PC-9 (cell line): ENCODE measurements around the gene FAIM2. TPM values are rescaled to one million over a fixed set of nuclear protein-coding genes. Genes with fewer than 3 reads are reported as not detected.
A peak's percentile ranks its signal among the peaks of the same experiment; 100 is the strongest.

Source experiments
- BruUV-seq: library from RNA; stranded (reverse); fragments of 400-500 nt; replicated peaks from 2 replicates; lab custom pipeline; 2021; lab: Mats Ljungman, UMichigan
- CTCF ChIA-PET: fragments of 300-600 bp; sonication (Branson Sonifier 250); formaldehyde crosslinking; loops from one replicate; lab custom pipeline; 2022; ENCODE audit warnings: antibody characterized with exemption; lab: Charles Lee
- POLR2A ChIA-PET: fragments of 300-600 bp; sonication (Branson Sonifier 250); formaldehyde crosslinking; loops from one replicate; lab custom pipeline; 2022; ENCODE audit warnings: antibody characterized with exemption; ENCODE audit not compliant: unreplicated experiment; lab: Charles Lee
- DNase-seq, 2 experiments: peaks; one replicate each; pipeline versions ENCODE4 v3.0.0 to v3.0.0-alpha.2; 2015 to 2022; ENCODE audit warnings: mixed read lengths in 1 of 2
- H2AFZ ChIP-seq: fragments of 200-600 bp; sonication (generic); 2 replicates; pipeline ENCODE4 v1.8.1; 2017; ENCODE audit warnings: antibody characterized with exemption
- H3F3A ChIP-seq: fragments of 200-600 bp; sonication (generic); 2 replicates; pipeline ENCODE4 v1.8.1; 2017; ENCODE audit warnings: antibody characterized with exemption, mild to moderate bottlenecking, low read depth; ENCODE audit not compliant: insufficient read depth
- H3K27ac ChIP-seq: fragments of 200-600 bp; sonication (generic); 2 replicates; pipeline ENCODE4 v1.6.1; 2016; ENCODE audit warnings: mixed run types
- H3K27me3 ChIP-seq: fragments of 200-600 bp; sonication (generic); 2 replicates; pipeline ENCODE4 v1.6.1; 2016; ENCODE audit warnings: low read depth, mixed run types; ENCODE audit not compliant: insufficient read depth
- H3K36me3 ChIP-seq: fragments of 200-600 bp; sonication (generic); 2 replicates; pipeline ENCODE4 v1.6.1; 2016; ENCODE audit warnings: low read depth, mixed run types
- H3K4me1 ChIP-seq: fragments of 200-600 bp; sonication (generic); replicated peaks from 2 replicates; pipeline ENCODE4 v1.6.1; 2016; ENCODE audit warnings: mixed run types; ENCODE audit not compliant: insufficient read depth
- H3K4me2 ChIP-seq: fragments of 200-600 bp; sonication (generic); 2 replicates; pipeline ENCODE4 v1.6.1; 2017; ENCODE audit warnings: mixed run types
- H3K4me3 ChIP-seq: fragments of 200-600 bp; sonication (generic); 2 replicates; pipeline ENCODE4 v1.6.1; 2016; ENCODE audit warnings: mixed run types
- H3K79me2 ChIP-seq: fragments of 200-600 bp; sonication (generic); 2 replicates; pipeline ENCODE4 v1.6.1; 2017; ENCODE audit warnings: low read depth, mixed run types
- H3K9me2 ChIP-seq: fragments of 200-600 bp; sonication (generic); 2 replicates; pipeline ENCODE4 v1.8.1; 2017; ENCODE audit warnings: mild to moderate bottlenecking; ENCODE audit not compliant: insufficient read depth
- H3K9me3 ChIP-seq: fragments of 200-600 bp; sonication (generic); 2 replicates; pipeline ENCODE4 v1.8.1; 2016; ENCODE audit warnings: low read depth; ENCODE audit not compliant: insufficient read depth
- H4K20me1 ChIP-seq: fragments of 200-600 bp; sonication (generic); 2 replicates; pipeline ENCODE4 v1.8.1; 2017; ENCODE audit not compliant: insufficient read depth
- EZH2 ChIP-seq: fragments of 200-600 bp; sonication (generic); IDR thresholded peaks from 2 replicates; pipeline ENCODE4 v1.8.0; 2017; ENCODE audit warnings: antibody characterized with exemption, low read depth
- intact Hi-C: fragments of 100-400 bp; cut with micrococcal nuclease; formaldehyde crosslinking; loops from one replicate; pipeline ENCODE4 v1.10.0; 2022; ENCODE audit not compliant: unreplicated experiment
- total RNA-seq: library from RNA; stranded (reverse); gene quantifications from 2 replicates; pipeline ENCODE4 v1.2.3, GENCODE V29; 2021
- TF ChIP-seq, protein P1 (sequence below): fragments of 200-600 bp; sonication (generic); conservative IDR thresholded peaks from 2 replicates; pipeline ENCODE4 v1.6.1; 2017; ENCODE audit warnings: mixed run types, antibody characterized with exemption, mild to moderate bottlenecking, moderate library complexity

FAIM2 gene
- total RNA-seq, 1 experiment from 2014 or later, result not detected

DNA sequence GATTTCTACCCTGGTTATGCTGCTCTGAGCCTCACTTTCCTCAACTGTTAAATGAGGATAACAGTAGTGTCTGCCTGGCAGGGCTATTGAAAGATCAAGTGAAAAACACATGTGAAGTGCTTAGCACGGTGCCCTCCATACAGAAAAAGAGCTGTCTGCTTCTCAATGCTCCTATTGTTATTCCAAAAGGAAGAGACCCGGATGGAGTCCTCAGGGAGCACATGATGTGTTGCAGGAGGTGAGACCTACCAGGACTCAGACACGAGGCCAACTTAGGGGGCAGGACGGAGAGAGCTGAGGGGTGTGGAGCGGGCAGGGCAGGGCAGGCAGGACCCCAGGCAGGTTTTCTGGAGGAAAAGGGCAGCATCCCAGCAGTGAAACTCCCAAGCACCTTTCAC lies 8.9 kb downstream of the FAIM2 start:
- Histone ChIP-seq H3K4me1 (peaks cover 20% of the 10 kb centered on the region), H3K79me2 (no peaks in the 10 kb centered on the region), H2AFZ (no peak overlapping the region), H4K20me1 (no peaks in the 10 kb centered on the region), H3K9me3 (no peaks in the 10 kb centered on the region), H3F3A (peaks cover 10% of the 10 kb centered on the region; the same call in 1 of the 2 replicates), H3K4me3 (no peak overlapping the region), H3K4me2 (peak overlapping the region; percentile 49), H3K36me3 (no peaks in the 10 kb centered on the region), H3K27ac (peak overlapping the region; percentile 36), H3K27me3 (peaks cover 5% of the 10 kb centered on the region; the same call in 1 of the 2 replicates), H3K9me2 (no peaks in the 10 kb centered on the region)
- no peak for DNase-seq
- no TSS peak for BruUV-seq
- POLR2A ChIA-PET, result no interaction called here
- intact Hi-C loops, result no loop called here
- no peak for TF ChIP-seq EZH2
- CTCF ChIA-PET, result no interaction called here

DNA sequence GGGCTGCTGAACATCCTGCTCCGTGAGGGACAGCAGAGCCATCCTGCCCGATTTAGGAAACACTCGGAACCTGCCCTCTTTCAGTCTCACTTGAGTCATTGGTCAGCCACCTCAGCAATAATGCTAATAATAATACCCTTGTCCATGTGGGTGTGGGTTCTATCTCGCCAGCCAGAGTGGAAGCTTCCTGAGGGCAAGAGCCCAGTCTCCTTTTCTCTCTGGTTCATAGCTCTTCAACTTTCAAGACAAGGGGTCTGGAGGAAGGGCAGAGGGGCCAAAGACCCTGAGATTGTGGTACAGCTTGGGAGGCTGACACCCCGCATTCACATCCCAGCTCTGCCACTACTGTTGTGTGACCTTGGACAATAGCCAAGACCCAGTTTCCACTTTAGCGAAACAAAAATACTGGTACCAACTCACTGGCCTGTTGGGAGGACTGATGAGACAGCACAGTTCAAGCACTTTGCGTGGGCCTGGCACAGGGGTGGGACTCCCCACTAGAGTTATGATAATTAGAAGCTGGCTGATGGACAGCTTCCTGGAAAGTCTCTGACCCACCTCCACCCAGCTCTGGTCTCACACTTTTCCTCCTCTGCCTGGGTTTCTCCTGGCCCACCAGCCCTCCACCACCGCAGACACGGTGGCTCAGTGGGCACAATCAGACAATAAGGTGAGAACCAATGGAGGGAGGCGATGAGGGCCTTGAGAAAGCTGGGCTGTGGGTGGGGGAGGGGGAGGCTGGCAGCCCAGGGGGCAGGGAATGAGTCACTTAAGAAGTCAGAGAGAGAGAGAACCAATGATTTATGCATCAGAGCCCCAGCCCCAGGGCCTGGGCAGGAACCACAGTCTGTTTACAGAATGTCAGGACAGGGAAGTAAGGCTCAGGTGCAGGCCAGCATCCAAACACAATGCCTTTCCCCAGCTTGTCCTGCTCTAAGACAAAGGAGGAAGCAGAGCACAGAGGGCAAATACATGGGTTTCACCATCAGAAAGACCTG lies 9.6 kb downstream of the FAIM2 start:
- no peaks in the 10 kb centered on the region for H3K9me3 ChIP-seq
- peaks cover 10% of the 10 kb centered on the region; the same call in 1 of the 2 replicates for H3F3A ChIP-seq
- ChIA-PET CTCF (interaction anchor here (0.5 to 0.6 kb wide), 2 partner anchors 34 to 105 kb away, joined by 4 read pairs; no protein-coding TSS in a partner anchor), POLR2A (no interaction called here)
- H4K20me1 ChIP-seq, result no peaks in the 10 kb centered on the region
- peak overlapping the region; percentile 49 for H3K4me2 ChIP-seq
- no TSS peak for BruUV-seq
- TF ChIP-seq, protein P1, sequence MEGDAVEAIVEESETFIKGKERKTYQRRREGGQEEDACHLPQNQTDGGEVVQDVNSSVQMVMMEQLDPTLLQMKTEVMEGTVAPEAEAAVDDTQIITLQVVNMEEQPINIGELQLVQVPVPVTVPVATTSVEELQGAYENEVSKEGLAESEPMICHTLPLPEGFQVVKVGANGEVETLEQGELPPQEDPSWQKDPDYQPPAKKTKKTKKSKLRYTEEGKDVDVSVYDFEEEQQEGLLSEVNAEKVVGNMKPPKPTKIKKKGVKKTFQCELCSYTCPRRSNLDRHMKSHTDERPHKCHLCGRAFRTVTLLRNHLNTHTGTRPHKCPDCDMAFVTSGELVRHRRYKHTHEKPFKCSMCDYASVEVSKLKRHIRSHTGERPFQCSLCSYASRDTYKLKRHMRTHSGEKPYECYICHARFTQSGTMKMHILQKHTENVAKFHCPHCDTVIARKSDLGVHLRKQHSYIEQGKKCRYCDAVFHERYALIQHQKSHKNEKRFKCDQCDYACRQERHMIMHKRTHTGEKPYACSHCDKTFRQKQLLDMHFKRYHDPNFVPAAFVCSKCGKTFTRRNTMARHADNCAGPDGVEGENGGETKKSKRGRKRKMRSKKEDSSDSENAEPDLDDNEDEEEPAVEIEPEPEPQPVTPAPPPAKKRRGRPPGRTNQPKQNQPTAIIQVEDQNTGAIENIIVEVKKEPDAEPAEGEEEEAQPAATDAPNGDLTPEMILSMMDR, result no peak
- TF ChIP-seq EZH2, result no peak
- H3K36me3 ChIP-seq, result no peaks in the 10 kb centered on the region
- H3K4me3 ChIP-seq, result no peak overlapping the region
- peaks cover 5% of the 10 kb centered on the region; the same call in 1 of the 2 replicates for H3K27me3 ChIP-seq
- H3K9me2 ChIP-seq, result no peaks in the 10 kb centered on the region
- H3K79me2 ChIP-seq, result no peaks in the 10 kb centered on the region
- peak; percentile 73 to 94 for DNase-seq
- H3K27ac ChIP-seq, result peak overlapping the region; percentile 36; the same call in 1 of the 2 replicates
- no peak overlapping the region for H2AFZ ChIP-seq
- peaks cover 20% of the 10 kb centered on the region for H3K4me1 ChIP-seq
- intact Hi-C loops, result no loop called here

- Histone ChIP-seq H3K9me2 (no peaks in the 10 kb centered on the region), H3K9me3 (no peaks in the 10 kb centered on the region), H3K4me1 (peaks cover 20% of the 10 kb centered on the region), H2AFZ (no peak overlapping the region), H4K20me1 (no peaks in the 10 kb centered on the region), H3K27me3 (peaks cover 5% of the 10 kb centered on the region), H3K79me2 (no peaks in the 10 kb centered on the region), H3K27ac (no peak overlapping the region), H3K36me3 (no peaks in the 10 kb centered on the region), H3F3A (peaks cover 10% of the 10 kb centered on the region; the same call in 1 of the 2 replicates), H3K4me3 (no peak overlapping the region), H3K4me2 (no peak overlapping the region)
- DNase-seq, result no peak
- ChIA-PET POLR2A (interaction anchor here (0.9 kb wide), 1 partner anchor 23 kb away, joined by 6 read pairs; no protein-coding TSS in a partner anchor), CTCF (no interaction called here)
- intact Hi-C loops, result no loop called here
- BruUV-seq, result no TSS peak
- no peak for TF ChIP-seq EZH2
- TF ChIP-seq, protein P1, result no peak
These were observed 10.9 kb downstream of the FAIM2 start for GRCh38 chr12:49892732-49893317.
